ENCODE measurements around the gene WDR27. TPM values are rescaled to one million over a fixed set of nuclear protein-coding genes. Genes with fewer than 3 reads are reported as not detected.

The WDR27 gene
- total RNA-seq (2013): 5.4 TPM
- polyA plus RNA-seq (10 to 100 TPM in 1 of 3 donors, 1 to 10 TPM in 1, under 1 TPM in 1; 0.95 to 20.5 (median 2.0) TPM), polyA minus RNA-seq (5.0 and 7.1 TPM in 2 replicates), total RNA-seq (1.0 to 10.3 (median 4.3) reads per million in 11 experiments)

GRCh38 chr6:169701954-169702839 lies at the start of gene WDR27, which contains the start of gene C6orf120:
WDR27 (minus strand) TSS chr6:169702029; CDS start chr6:169689005, 13,024 bp downstream.
C6orf120 (plus strand) TSS chr6:169702126; CDS start chr6:169702460, 334 bp downstream.
- under 1% methylated on average over 92 of the region's 92 CpGs for WGBS (ENCODE audit: insufficient coverage)
- Mint-ChIP-seq H3K27ac (peak within 1 kb of the TSS; percentile 85 to 93 (median 89)), H3K36me3 (peaks cover 11 to 12% of the 10 kb centered on the region in 2 donors)

More at GRCh38 chr6:169701954-169702839, at the start of gene WDR27, which contains the start of gene C6orf120:
- Histone ChIP-seq H3K4me1 (ENCODE audit: control insufficient read depth in 1 of 2, insufficient read depth in 2 of 2, low read length in 2 of 2) (peaks cover 32 to 43% of the 10 kb centered on the region in 2 donors), H3K27ac (ENCODE audit: low read depth in 1 of 2, low read length in 2 of 2) (peak within 1 kb of the TSS; percentile 83 to 94), H3K4me3 (replicated peaks in 1 of 3; ENCODE audit: low read depth in 2 of 3, low read length in 3 of 3) (peak within 1 kb of the TSS; percentile 63 to 95 (median 84)), H3K79me2 (ENCODE audit: insufficient read depth, low read length) (peaks cover 36% of the 10 kb centered on the region), H4K20me1 (ENCODE audit: insufficient read depth, low read length) (peaks cover 13% of the 10 kb centered on the region), H3K4me2 (replicated peaks; ENCODE audit: extremely low read depth, low read length, poor library complexity, severe bottlenecking) (peak within 1 kb of the TSS; percentile 95), H2AFZ (ENCODE audit: insufficient read depth, low read depth, low read length, poor library complexity, severe bottlenecking) (peak within 1 kb of the TSS; percentile 98), H3K9me3 (replicated peaks in 1 of 2; ENCODE audit: control insufficient read depth in 1 of 2, insufficient read depth in 1 of 2, low read length in 2 of 2) (peaks cover 0 to 4% of the 10 kb centered on the region in 2 donors), H3K9ac (ENCODE audit: insufficient read depth, low read length, poor library complexity, severe bottlenecking) (peak within 1 kb of the TSS; percentile 96), H3K36me3 (replicated peaks in 1 of 2; ENCODE audit: control insufficient read depth in 1 of 2, insufficient read depth in 2 of 2, low read length in 2 of 2) (peaks cover 2 to 18% of the 10 kb centered on the region in 2 donors), H3K27me3 (ENCODE audit: control insufficient read depth in 2 of 2, insufficient read depth in 2 of 2, low read length in 2 of 2) (no peaks in the 10 kb centered on the region)
- no peaks in the 10 kb centered on the region for H3K27me3 Mint-ChIP-seq (ENCODE audit: low read depth in 3 of 3)
- peak within 1 kb of the TSS; percentile 92 to 94 for H3K4me3 Mint-ChIP-seq
- intact Hi-C loops (cut with micrococcal nuclease): loop anchor here (2.0 to 10.0 kb wide), 6 partner anchors 21 to 850 kb away; partner anchors contain the start of genes DYNLT2 (in 2 of the 2), ERMARD (in 2 of the 2), PSMB1 (in 2 of the 2) and TBP (in 2 of the 2)
- DNase-seq: peak; percentile 96 to 97 (median 96)
- H3K9me3 Mint-ChIP-seq: peaks cover 0 to 6% (median 2%) of the 10 kb centered on the region in 7 donors
- no peak for TF ChIP-seq CTCF (IDR thresholded peaks at IDR 0.05)
- H3K4me1 Mint-ChIP-seq: peaks cover 43% of the 10 kb centered on the region

Data from CD14-positive monocyte (primary cell).